IgD-negative memory B cell (primary cell): ENCODE results near the gene ZCWPW1. TPM values are rescaled to one million over a fixed set of nuclear protein-coding genes. Genes with fewer than 3 reads are reported as not detected.
"Not testable (repeated sequence)": the region's sequence is repeated elsewhere in the genome, so short reads cannot be mapped to it uniquely, and the experiment has no call there.

Source experiments
- H3K27ac Mint-ChIP-seq, 3 donors: one replicate each; pipeline ENCODE4 v1.8.0; 2020 to 2022; ENCODE audit warnings: mild to moderate bottlenecking in 3 of 3, mixed read lengths in 3 of 3, moderate library complexity in 1 of 3
- H3K27me3 Mint-ChIP-seq: one replicate; pipeline ENCODE4 v1.8.0; 2021; ENCODE audit warnings: mixed read lengths
- H3K36me3 Mint-ChIP-seq: one replicate; pipeline ENCODE4 v1.8.0; 2020; ENCODE audit warnings: mild to moderate bottlenecking, mixed read lengths
- H3K4me1 Mint-ChIP-seq, 3 donors: one replicate each; pipeline ENCODE4 v1.8.0; 2020 to 2022; ENCODE audit warnings: mixed read lengths in 3 of 3, mild to moderate bottlenecking in 1 of 3
- H3K4me3 Mint-ChIP-seq, 4 donors: one replicate each; pipeline ENCODE4 v1.8.0; 2020 to 2022; ENCODE audit warnings: mild to moderate bottlenecking in 4 of 4, mixed read lengths in 4 of 4, moderate library complexity in 3 of 4
- H3K9me3 Mint-ChIP-seq, 3 donors: one replicate each; pipeline ENCODE4 v1.8.0; 2020 to 2021; ENCODE audit warnings: mixed read lengths in 3 of 3, mild to moderate bottlenecking in 1 of 3
- polyA plus RNA-seq: library from polyadenylated mRNA; unstranded; fragments of 300-500 nt; fragmentation: Illumina TruSeq; gene quantifications from one replicate; pipeline ENCODE4 v1.2.3, GENCODE V29; 2021

ZCWPW1 gene
- polyA plus RNA-seq, 1 donor from 2014 or later = 12.1 TPM

DNA sequence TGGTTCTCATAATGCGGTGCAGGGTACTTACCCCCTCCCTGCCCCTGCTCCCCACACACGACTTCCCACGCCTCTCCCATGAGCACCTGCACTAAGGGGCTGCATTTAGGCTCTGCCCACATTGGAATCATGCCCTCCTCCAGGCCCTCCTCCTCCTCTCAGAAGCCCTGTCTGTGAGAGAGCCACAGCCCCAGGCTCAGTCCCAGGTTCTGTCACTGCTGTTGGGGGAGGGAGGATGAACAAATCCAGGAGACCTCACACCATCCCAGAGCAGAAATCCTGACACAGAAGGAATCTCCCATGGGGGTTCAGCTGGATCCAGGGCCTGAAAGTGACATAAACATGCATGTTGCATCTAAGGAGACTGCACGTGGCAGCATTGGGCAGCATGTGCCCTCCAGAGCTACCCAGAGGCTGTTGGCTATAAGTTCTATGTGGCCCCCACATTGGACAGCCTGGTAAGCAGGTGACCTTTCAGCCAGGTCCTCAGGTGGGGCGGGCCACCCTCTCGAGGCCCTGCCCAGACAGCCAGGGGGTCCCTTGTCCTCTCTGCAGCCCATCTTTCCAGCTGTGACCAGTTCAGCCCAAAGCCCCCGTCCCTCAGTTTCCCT, 56.8 kb downstream of the ZCWPW1 start:
- H3K27me3 Mint-ChIP-seq = no peaks in the 10 kb centered on the region
- H3K27ac Mint-ChIP-seq = peak overlapping the region in 2 of 3 donors; percentile 86 to 99
- no peaks in the 10 kb centered on the region for H3K9me3 Mint-ChIP-seq
- H3K4me1 Mint-ChIP-seq = peaks cover 37 to 49% (median 45%) of the 10 kb centered on the region in 3 donors
- peaks cover 4% of the 10 kb centered on the region for H3K36me3 Mint-ChIP-seq
- H3K4me3 Mint-ChIP-seq = peak overlapping the region in 1 of 4 donors; percentile 27

DNA sequence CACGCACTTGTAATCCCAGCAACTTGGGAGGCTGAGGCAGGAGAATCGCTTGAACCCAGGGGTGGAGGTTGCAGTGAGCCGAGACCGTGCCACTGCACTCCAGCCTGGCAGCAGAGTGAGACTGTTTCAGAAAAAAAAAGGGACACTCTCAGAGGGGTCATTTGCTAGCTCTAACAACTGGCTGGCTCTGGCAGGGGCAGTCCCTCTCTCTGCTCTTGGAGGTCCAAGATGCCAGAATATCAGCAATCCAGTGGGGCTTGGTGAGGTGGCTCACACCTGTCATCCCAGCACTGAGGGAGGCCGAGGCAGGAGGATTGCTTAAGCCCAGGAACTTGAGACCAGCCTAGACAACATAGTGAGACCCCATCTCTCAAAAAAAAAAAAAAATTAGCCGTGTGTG, 57.8 kb downstream of the ZCWPW1 start:
- H3K36me3 Mint-ChIP-seq = peaks cover 2% of the 10 kb centered on the region
- H3K27ac Mint-ChIP-seq = peak overlapping the region; percentile 86 to 99 (median 99)
- no peaks in the 10 kb centered on the region for H3K9me3 Mint-ChIP-seq
- peaks cover 40 to 57% (median 52%) of the 10 kb centered on the region in 3 donors for H3K4me1 Mint-ChIP-seq
- H3K4me3 Mint-ChIP-seq = peak overlapping the region in 2 of 4 donors; percentile 28 to 65
- H3K27me3 Mint-ChIP-seq = no peaks in the 10 kb centered on the region

DNA sequence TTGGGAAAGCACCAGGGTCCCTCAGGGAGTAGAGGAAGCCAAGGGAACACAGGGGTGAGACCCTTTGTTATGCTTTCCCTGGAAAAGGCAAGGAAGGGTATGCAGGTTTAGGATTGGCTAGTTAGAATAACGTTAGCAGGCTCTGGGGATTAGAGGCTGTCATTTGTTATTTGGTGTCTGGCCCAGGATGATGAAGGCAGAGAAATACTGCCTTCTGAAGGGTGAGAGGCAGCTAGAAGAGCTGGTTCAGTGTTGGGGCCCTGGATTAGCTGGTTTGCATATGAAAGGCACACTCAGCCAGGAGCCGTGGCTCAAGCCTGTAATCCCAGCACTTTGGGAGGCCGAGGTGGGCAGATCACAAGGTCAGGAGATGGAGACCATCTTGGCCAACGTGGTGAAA, 58.2 kb downstream of the ZCWPW1 start:
- Mint-ChIP-seq H3K4me3 (peak overlapping the region in 3 of 4 donors; percentile 28 to 74 (median 65)), H3K36me3 (peaks cover 2% of the 10 kb centered on the region), H3K27ac (peak overlapping the region; percentile 86 to 99 (median 99)), H3K27me3 (no peaks in the 10 kb centered on the region), H3K9me3 (no peaks in the 10 kb centered on the region), H3K4me1 (peaks cover 41 to 60% (median 57%) of the 10 kb centered on the region in 3 donors)

DNA sequence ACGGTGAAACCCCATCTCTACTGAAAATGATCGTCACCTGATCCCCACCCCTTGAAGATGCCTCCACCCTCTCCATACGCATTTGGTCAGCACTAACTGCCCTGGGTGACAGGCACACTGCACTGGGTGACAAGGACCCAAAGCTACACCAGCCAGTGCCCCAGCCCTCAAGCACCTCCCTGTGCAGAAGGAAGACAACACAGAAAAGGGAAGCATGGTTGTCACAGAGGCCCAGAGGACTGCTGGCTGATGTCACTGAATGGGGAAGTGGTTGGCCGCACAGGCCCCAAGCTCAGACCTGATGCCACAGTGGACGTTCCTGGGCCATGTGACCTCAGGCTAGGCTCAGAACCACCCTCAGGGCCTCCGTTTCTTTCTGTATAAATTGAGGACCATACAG, 59.4 kb downstream of the ZCWPW1 start:
- Mint-ChIP-seq H3K4me1 (peaks cover 47 to 59% (median 55%) of the 10 kb centered on the region in 3 donors), H3K27me3 (no peaks in the 10 kb centered on the region), H3K9me3 (no peaks in the 10 kb centered on the region), H3K27ac (peak overlapping the region; percentile 86 to 99 (median 99)), H3K4me3 (peak overlapping the region; percentile 18 to 89 (median 49)), H3K36me3 (no peaks in the 10 kb centered on the region)

DNA sequence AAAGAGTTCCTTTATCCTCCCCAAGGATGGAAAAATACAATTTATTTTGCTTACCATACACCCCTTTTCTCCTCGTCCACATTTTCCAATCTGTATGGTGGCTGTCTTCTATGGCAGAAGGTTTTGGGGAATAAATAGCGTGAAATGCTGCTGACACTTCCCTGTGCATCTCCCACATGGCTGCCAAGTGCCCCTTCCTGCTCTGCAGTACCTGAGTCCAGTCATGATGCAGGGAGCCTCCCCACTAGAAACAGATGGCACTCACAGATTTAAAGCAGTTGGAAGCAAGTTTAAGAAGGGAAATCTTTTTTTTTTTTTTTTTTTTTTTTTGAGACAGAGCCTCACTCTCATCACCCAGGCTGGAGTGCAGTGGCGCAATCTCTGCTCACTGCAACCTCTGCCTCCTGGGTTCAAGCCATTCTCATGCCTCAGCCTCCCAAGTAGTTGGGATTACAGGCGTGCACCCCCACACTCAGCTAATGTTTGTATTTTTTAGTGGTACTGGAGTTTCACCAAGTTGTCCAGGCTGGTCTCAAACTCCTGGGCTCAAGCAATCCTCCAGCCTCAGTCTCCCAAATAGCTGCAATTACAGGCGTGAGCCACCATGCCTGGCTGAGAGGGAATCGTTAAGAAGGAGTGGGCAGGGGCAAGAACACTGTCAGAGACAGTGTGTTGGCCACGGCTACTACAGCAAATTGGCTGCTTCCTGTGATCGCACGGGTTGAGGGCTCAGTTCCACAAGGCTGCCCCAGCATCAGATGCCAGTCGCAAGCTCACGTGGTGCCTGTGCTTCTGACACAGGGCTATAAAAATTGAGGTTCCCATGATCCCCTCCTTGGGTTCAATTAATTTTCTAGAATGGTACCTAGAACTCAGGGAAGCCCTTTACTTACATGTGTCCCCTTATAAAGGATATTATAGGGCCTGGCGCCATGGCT, 60.6 kb downstream of the ZCWPW1 start:
- Mint-ChIP-seq H3K4me1 (peaks cover 52 to 57% (median 52%) of the 10 kb centered on the region in 3 donors), H3K9me3 (no peaks in the 10 kb centered on the region), H3K4me3 (peak overlapping the region; percentile 6 to 72 (median 57)), H3K36me3 (peaks cover 1% of the 10 kb centered on the region), H3K27ac (peak overlapping the region; percentile 86 to 99 (median 99)), H3K27me3 (no peaks in the 10 kb centered on the region)

DNA sequence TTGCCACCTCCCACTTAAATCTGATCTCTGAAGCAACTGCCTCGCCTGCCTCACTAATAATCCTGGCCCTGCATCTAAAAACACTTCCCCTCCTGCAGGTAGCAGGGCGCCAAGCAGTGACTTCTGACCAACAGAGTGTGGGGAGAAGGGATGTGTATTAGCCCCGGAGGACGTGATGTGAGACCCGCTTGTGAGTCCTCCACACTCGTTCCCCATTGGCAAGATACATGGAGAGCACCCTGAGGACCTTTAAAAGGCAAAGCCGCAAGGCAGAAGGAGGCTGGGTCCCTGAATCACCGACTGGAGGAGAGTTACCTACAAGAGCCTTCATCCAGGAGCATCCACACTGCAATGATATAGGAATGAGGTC, 61.3 kb downstream of the ZCWPW1 start:
- peaks cover 50 to 55% (median 52%) of the 10 kb centered on the region in 3 donors for H3K4me1 Mint-ChIP-seq
- H3K27me3 Mint-ChIP-seq = no peaks in the 10 kb centered on the region
- peaks cover 1% of the 10 kb centered on the region for H3K36me3 Mint-ChIP-seq
- peak overlapping the region in 3 of 4 donors; percentile 54 to 72 (median 60) for H3K4me3 Mint-ChIP-seq
- no peaks in the 10 kb centered on the region for H3K9me3 Mint-ChIP-seq
- peak overlapping the region; percentile 86 to 99 (median 99) for H3K27ac Mint-ChIP-seq

DNA sequence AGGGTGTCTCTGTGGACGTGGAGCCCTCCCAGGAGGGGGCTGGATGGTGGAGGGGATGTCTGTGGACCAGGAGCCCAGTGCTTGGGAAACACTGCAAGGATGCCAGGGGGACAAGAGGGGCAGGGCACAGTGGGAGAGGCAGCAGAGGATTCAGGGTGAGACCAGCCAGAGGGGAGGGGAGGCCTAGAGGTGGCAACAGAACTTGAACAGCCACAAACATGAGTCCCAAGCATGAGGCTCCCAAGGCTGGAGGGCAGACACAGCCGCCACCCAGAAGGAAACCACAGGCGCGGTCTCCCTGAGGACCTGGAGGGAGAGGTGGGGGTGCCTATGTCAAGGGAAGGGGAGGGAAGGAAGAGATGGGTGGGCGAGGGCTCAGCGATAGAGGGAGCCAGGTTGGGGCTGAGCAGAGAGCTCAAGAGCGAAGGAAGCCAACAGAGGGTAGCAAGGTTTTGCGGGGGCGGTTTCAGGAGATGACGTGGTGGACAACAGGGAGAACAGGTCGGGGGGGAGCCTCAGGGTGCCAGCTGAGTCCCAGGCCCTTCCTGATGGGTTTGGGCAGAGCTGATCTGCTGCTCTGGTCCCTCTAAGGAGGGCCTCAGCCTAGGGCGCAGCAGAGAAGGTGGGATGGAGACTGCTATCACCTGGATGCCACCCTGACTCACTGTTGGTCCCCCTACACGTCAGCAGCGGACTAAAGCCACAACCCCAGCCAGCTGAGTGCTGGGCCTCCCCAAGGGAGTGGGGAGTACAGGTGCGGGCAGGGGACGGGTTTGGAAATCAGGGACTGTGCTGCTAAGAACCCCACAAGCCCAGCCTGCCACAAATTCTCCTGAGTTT, 61.9 kb downstream of the ZCWPW1 start:
- Mint-ChIP-seq H3K27me3 (no peaks in the 10 kb centered on the region), H3K27ac (peak overlapping the region; percentile 86 to 99 (median 99)), H3K4me3 (peak overlapping the region; percentile 41 to 85 (median 63)), H3K36me3 (peaks cover 3% of the 10 kb centered on the region), H3K4me1 (peaks cover 50 to 52% (median 52%) of the 10 kb centered on the region in 3 donors), H3K9me3 (no peaks in the 10 kb centered on the region)

DNA sequence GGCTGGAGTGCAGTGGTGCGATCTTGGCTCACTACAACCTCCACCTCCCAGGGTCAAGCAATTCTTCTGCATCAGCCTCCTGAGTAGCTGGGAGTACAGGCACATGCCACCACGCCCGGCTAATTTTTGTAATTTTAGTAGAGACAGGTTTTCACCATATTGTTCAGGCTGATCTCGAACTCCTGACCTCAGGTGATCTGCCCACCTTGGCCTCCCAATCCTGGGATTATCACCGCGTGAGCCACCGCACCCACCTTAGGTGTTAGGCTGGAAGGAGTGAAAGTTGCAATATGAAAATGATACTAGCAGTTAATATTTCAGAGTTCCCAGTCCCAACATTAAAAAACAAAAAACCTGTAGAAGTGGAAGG, 62.5 kb downstream of the ZCWPW1 start:
- peaks cover 48 to 52% (median 49%) of the 10 kb centered on the region in 3 donors for H3K4me1 Mint-ChIP-seq
- H3K27me3 Mint-ChIP-seq, H3K9me3 Mint-ChIP-seq, H3K36me3 Mint-ChIP-seq: not testable (repeated sequence)
- H3K27ac Mint-ChIP-seq = peak overlapping the region; percentile 86 to 99 (median 99)
- peak overlapping the region in 3 of 4 donors; percentile 54 to 85 (median 72) for H3K4me3 Mint-ChIP-seq

DNA sequence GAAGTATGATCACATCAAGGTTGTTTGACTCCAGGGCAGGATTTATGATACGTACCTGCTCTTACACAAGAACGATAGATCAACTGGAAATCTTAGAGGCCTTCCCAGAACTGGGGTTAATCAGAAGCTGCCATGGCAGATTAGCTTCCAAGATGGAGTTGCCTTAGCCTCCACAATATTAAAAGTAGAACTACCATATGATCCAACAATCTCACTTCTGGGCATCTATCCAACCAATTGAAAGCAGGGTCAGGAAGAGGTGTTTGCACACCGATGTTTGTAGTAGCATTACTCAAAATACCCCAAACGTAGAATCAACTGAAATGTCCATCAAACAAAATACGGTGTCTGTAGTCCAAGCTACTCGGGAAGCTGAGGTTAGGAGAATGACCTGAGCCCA, 64.0 kb downstream of the ZCWPW1 start:
- peak overlapping the region; percentile 8 to 77 (median 67) for H3K27ac Mint-ChIP-seq
- peaks cover 3% of the 10 kb centered on the region for H3K36me3 Mint-ChIP-seq
- no peaks in the 10 kb centered on the region for H3K9me3 Mint-ChIP-seq
- H3K27me3 Mint-ChIP-seq = no peaks in the 10 kb centered on the region
- H3K4me1 Mint-ChIP-seq = peaks cover 43 to 48% (median 45%) of the 10 kb centered on the region in 3 donors
- H3K4me3 Mint-ChIP-seq = peak overlapping the region in 2 of 4 donors; percentile 58 to 73

DNA sequence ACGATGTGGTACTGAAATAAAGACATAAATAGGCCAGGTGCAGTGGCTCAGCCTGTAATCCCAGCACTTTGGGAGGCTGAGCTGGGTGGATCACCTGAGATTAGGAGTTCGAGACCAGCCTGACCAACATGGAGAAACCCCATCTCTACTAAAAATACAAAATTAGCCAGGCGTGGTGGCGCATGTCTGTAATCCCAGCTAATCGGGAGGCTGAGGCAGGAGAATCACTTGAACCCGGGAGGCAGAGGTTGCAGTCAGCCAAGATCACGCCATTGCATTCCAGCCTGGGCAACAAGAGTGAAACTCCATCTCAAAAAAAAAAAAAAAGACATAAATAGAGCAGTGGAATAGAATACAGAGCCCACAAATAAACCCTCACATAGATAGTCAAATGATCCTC, 64.7 kb downstream of the ZCWPW1 start:
- not testable (repeated sequence) for H3K9me3 Mint-ChIP-seq, H3K27me3 Mint-ChIP-seq, H3K36me3 Mint-ChIP-seq
- Mint-ChIP-seq H3K27ac (peak overlapping the region; percentile 59 to 77 (median 67)), H3K4me3 (peak overlapping the region in 1 of 4 donors; percentile 73), H3K4me1 (peaks cover 37 to 44% (median 40%) of the 10 kb centered on the region in 3 donors)

DNA sequence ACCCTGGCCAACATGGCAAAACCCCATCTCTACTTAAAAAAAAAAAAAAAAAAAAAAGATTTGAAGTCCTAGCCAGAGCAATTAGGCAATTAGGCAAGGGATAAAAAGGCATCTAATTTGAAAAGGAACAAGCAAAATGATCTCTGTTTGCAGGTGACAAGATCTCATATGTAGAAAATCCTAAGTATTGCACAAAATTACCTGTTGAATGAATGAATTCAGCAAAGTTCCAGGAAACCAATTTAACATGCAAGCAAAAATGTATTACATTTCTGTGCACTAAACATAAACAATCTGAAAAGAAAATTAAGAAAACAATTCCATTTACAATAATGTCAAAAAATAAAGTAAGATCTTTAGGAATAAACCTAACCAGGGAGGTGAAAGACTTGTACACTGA, 65.4 kb downstream of the ZCWPW1 start:
- Mint-ChIP-seq H3K27ac (peak overlapping the region; percentile 6 to 77 (median 59)), H3K27me3 (no peaks in the 10 kb centered on the region), H3K4me1 (peaks cover 38 to 44% (median 39%) of the 10 kb centered on the region in 3 donors), H3K36me3 (peaks cover 3% of the 10 kb centered on the region), H3K4me3 (no peak overlapping the region), H3K9me3 (no peaks in the 10 kb centered on the region)

DNA sequence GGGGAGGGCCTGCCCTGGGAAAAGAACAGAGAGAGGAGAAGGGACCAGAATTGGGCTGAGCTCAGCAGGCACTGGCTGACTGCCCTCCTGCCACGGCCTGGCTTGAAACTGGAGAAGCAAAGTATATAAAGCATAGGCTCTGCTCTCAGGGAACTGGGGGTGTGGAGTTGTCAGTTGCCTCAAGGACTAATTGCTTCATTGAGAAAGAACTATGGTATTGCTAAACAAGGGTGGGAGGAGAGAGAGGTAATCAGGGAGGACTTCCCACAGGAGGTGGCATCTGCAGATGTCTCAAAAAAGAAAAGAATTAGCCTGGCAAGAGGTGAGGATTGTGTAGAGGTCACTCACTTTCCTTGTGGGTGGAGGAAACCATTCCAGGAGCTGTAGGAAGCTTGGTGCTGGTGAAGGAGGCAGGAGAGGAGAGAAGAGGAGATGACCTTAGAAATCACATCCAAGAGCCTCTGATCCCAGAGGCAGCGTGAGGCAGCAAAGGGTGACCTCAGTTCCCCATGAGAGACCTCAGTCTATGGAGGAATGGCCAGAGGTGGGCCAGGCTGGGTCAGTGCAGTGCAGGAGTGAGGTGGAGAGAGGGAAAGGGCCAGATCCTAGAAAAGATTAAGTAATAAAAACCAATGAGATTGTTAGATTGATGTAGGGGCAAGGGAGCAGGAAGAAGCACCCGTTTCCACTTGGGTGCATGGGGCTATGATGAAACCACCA, 68.2 kb downstream of the ZCWPW1 start:
- H3K36me3 Mint-ChIP-seq = peaks cover 3% of the 10 kb centered on the region

DNA sequence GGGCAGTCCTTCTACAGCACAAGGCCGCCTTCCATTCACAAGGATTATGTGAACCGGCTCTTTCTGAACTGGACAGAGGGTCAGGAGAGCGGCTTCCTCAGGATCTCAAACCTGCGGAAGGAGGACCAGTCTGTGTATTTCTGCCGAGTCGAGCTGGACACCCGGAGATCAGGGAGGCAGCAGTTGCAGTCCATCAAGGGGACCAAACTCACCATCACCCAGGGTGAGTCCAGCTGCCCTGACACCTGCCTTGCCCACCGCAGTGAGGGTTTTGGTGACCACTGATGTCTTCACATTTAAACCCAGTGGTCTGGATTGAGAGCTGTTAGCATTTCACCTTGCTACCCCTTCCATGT, 69.7 kb downstream of the ZCWPW1 start:
- peak overlapping the region in 1 of 4 donors; percentile 25 for H3K4me3 Mint-ChIP-seq
- peak overlapping the region; percentile 64 to 84 (median 84) for H3K27ac Mint-ChIP-seq
- peaks cover 6 to 11% (median 7%) of the 10 kb centered on the region in 3 donors for H3K4me1 Mint-ChIP-seq
- peaks cover 3% of the 10 kb centered on the region for H3K36me3 Mint-ChIP-seq
- H3K27me3 Mint-ChIP-seq = no peaks in the 10 kb centered on the region
- no peaks in the 10 kb centered on the region for H3K9me3 Mint-ChIP-seq

More for the DNA sequence above, 68.2 kb downstream of the ZCWPW1 start:
- H3K4me3 Mint-ChIP-seq = no peak overlapping the region
- no peaks in the 10 kb centered on the region for H3K27me3 Mint-ChIP-seq
- H3K4me1 Mint-ChIP-seq = peaks cover 12 to 20% (median 17%) of the 10 kb centered on the region in 3 donors
- H3K9me3 Mint-ChIP-seq = no peaks in the 10 kb centered on the region
- peak overlapping the region in 2 of 3 donors; percentile 57 to 87 for H3K27ac Mint-ChIP-seq
